IMR-90 (cell line): ENCODE results near the gene ZG16. TPM values are rescaled to one million over a fixed set of nuclear protein-coding genes. Genes with fewer than 3 reads are reported as not detected.

Source experiments
- ATAC-seq: fragments of 200-7000 bp; cut with Tn5 transposase; 2 replicates; pipeline ENCODE4 v1.9.1; 2020; ENCODE audit warnings: low read depth, mild to moderate bottlenecking, moderate library complexity
- BruUV-seq: library from RNA; stranded (reverse); fragments of 400-500 nt; replicated peaks from 2 replicates; lab custom pipeline; 2021; lab: Mats Ljungman, UMichigan
- CTCF ChIA-PET: fragments of 300-600 bp; formaldehyde crosslinking; extraction: SDS; loops from one replicate; lab custom pipeline; 2021; ENCODE audit warnings: antibody characterized with exemption; lab: Yijun Ruan, JAX
- POLR2A ChIA-PET: fragments of 300-600 bp; sonication (Branson Sonifier 250); formaldehyde crosslinking; loops from one replicate; lab custom pipeline; 2022; ENCODE audit warnings: antibody characterized with exemption; ENCODE audit not compliant: unreplicated experiment; lab: Charles Lee
- DNase-seq: peaks from one replicate; pipeline ENCODE4 v3.0.0; 2013
- H2AFZ ChIP-seq: replicated peaks from 2 replicates; pipeline ENCODE3; 2013; ENCODE audit warnings: low read length, mild to moderate bottlenecking; ENCODE audit not compliant: poor library complexity
- H2AK5ac ChIP-seq: 2 replicates; pipeline ENCODE4 v1.6.1; 2013; ENCODE audit warnings: low read depth, low read length, inconsistent platforms
- H2AK9ac ChIP-seq: replicated peaks from 2 replicates; pipeline ENCODE3; 2013; ENCODE audit warnings: mild to moderate bottlenecking, low read depth, low read length, moderate library complexity; ENCODE audit not compliant: poor library complexity
- H2BK120ac ChIP-seq: 2 replicates; pipeline ENCODE4 v1.6.1; 2013; ENCODE audit warnings: low read depth, low read length, inconsistent platforms
- H2BK15ac ChIP-seq: 3 replicates; pipeline ENCODE4 v1.6.1; 2013; ENCODE audit warnings: low read depth, low read length, inconsistent platforms
- H2BK20ac ChIP-seq: 2 replicates; pipeline ENCODE4 v1.6.1; 2013; ENCODE audit warnings: low read depth, mild to moderate bottlenecking, inconsistent platforms, low read length, moderate library complexity
- H2BK5ac ChIP-seq: 2 replicates; pipeline ENCODE4 v1.6.1; 2013; ENCODE audit warnings: mild to moderate bottlenecking, low read depth, low read length, inconsistent platforms; ENCODE audit not compliant: poor library complexity, severe bottlenecking
- H3K14ac ChIP-seq: replicated peaks from 2 replicates; pipeline ENCODE4 v1.6.1; 2013; ENCODE audit warnings: low read depth, low read length, inconsistent platforms
- H3K18ac ChIP-seq: 2 replicates; pipeline ENCODE4 v1.6.1; 2013; ENCODE audit warnings: low read depth, low read length, control low read depth
- H3K23ac ChIP-seq: 2 replicates; pipeline ENCODE4 v1.6.1; 2013; ENCODE audit warnings: low read depth, low read length, inconsistent platforms
- H3K27ac ChIP-seq: 2 replicates; pipeline ENCODE4 v1.5.1; 2013; ENCODE audit warnings: mild to moderate bottlenecking, control low read depth, low read length; ENCODE audit not compliant: insufficient read depth
- H3K27me3 ChIP-seq: 2 replicates; pipeline ENCODE4 v1.6.1; 2013; ENCODE audit warnings: low read length; ENCODE audit not compliant: control insufficient read depth, insufficient read depth
- H3K36me3 ChIP-seq: 2 replicates; pipeline ENCODE4 v1.6.1; 2013; ENCODE audit warnings: low read length, mixed read lengths; ENCODE audit not compliant: control insufficient read depth, insufficient read depth
- H3K4ac ChIP-seq: 2 replicates; pipeline ENCODE4 v1.6.1; 2013; ENCODE audit warnings: low read depth, low read length, inconsistent platforms
- H3K4me1 ChIP-seq: 2 replicates; pipeline ENCODE4 v1.6.1; 2013; ENCODE audit warnings: low read length, mixed read lengths; ENCODE audit not compliant: control insufficient read depth, insufficient read depth
- H3K4me2 ChIP-seq: 2 replicates; pipeline ENCODE4 v1.6.1; 2013; ENCODE audit warnings: low read depth, mild to moderate bottlenecking, control low read depth, low read length, moderate library complexity
- H3K4me3 ChIP-seq: 2 replicates; pipeline ENCODE4 v1.5.1; 2013; ENCODE audit warnings: low read depth, mild to moderate bottlenecking, control low read depth, low read length, moderate library complexity; ENCODE audit not compliant: insufficient read depth
- H3K56ac ChIP-seq: 2 replicates; pipeline ENCODE4 v1.6.1; 2013; ENCODE audit warnings: low read length, inconsistent platforms; ENCODE audit not compliant: insufficient read depth; ENCODE audit errors: extremely low read depth
- H3K79me1 ChIP-seq, 2 experiments: 2 replicates each; pipeline ENCODE4 v1.6.1; 2013; ENCODE audit warnings: low read length in 2 of 2, inconsistent platforms in 1 of 2, low read depth in 1 of 2
- H3K9ac ChIP-seq: 2 replicates; pipeline ENCODE4 v1.6.1; 2013; ENCODE audit warnings: low read depth, low read length, control low read depth
- H3K9me1 ChIP-seq: 2 replicates; pipeline ENCODE4 v1.6.1; 2013; ENCODE audit warnings: low read length, inconsistent platforms; ENCODE audit not compliant: insufficient read depth
- H3K9me3 ChIP-seq: 2 replicates; pipeline ENCODE4 v1.6.1; 2013; ENCODE audit warnings: low read length; ENCODE audit not compliant: control insufficient read depth, insufficient read depth
- H4K20me1 ChIP-seq: 2 replicates; pipeline ENCODE4 v1.6.1; 2013; ENCODE audit warnings: low read length, inconsistent platforms; ENCODE audit not compliant: insufficient read depth
- H4K5ac ChIP-seq: 2 replicates; pipeline ENCODE4 v1.6.1; 2013; ENCODE audit warnings: mild to moderate bottlenecking, low read depth, low read length, control low read depth
- H4K8ac ChIP-seq, 2 experiments: 2 replicates each; pipeline ENCODE4 v1.6.1; 2013; ENCODE audit warnings: low read depth in 2 of 2, low read length in 2 of 2, control low read depth in 1 of 2, inconsistent platforms in 1 of 2
- H4K91ac ChIP-seq: 2 replicates; pipeline ENCODE4 v1.6.1; 2013; ENCODE audit warnings: low read depth, low read length, inconsistent platforms; ENCODE audit not compliant: insufficient read depth
- CHD1 ChIP-seq: IDR thresholded peaks from 2 replicates; pipeline ENCODE4 v1.6.1; 2012; ENCODE audit warnings: low read depth, low read length, improper control_type of control experiment
- MAZ ChIP-seq: IDR thresholded peaks from 2 replicates; pipeline ENCODE4 v1.6.1; 2012; ENCODE audit warnings: low read depth, mild to moderate bottlenecking, low read length, improper control_type of control experiment, moderate library complexity, borderline replicate concordance
- RCOR1 ChIP-seq: IDR thresholded peaks from 2 replicates; pipeline ENCODE4 v1.6.1; 2012; ENCODE audit warnings: mild to moderate bottlenecking, low read length, improper control_type of control experiment; ENCODE audit not compliant: insufficient replicate concordance
- WGBS, 2 experiments: methylation state at CpG; one replicate each; pipeline versions ENCODE4 v1.1.5 to v1.1.7; 2013; ENCODE audit warnings: missing lambda C conversion rate in 2 of 2; ENCODE audit not compliant: insufficient read length in 1 of 2; ENCODE audit errors: extremely low coverage in 2 of 2; 5-methylcytosine and 5-hydroxymethylcytosine counted together
- dilution Hi-C: fragments of 300-500 bp; cut with HindIII; formaldehyde crosslinking; loops from one replicate; pipeline ENCODE4 v1.14.3; 2018; ENCODE audit warnings: low sequenced_read_pairs; ENCODE audit not compliant: unreplicated experiment
- in situ Hi-C: fragments of 300-500 bp; cut with MboI; formaldehyde crosslinking; loops from 3 replicates; pipeline ENCODE4 v1.14.3; 2019; ENCODE audit warnings: low sequenced_read_pairs, inconsistent platforms, mixed read lengths
- intact Hi-C: fragments of 100-400 bp; cut with micrococcal nuclease; formaldehyde crosslinking; loops from 2 replicates; pipeline ENCODE4 v1.10.0; 2022
- polyA plus RNA-seq, 3 experiments: library from polyadenylated mRNA; depleted of rRNA; stranded (reverse); fragments of >200 nt; gene quantifications; 2 replicates each; pipeline ENCODE4 v1.2.3, GENCODE V29; 2012; ENCODE audit warnings: low replicate concordance in 1 of 3
- total RNA-seq: library from RNA; depleted of rRNA; stranded (reverse); fragments of >200 nt; gene quantifications from 2 replicates; pipeline ENCODE4 v1.2.3, GENCODE V29; 2012

Gene ZG16
- total and polyA plus RNA-seq, 2 of the 4 experiments (the other 2 are of a cell fraction): not detected

- in situ Hi-C loops: no loop called here
- CTCF ChIA-PET: no interaction called here
- H3K4me1 ChIP-seq: peaks cover 24% of the 10 kb centered on the region
Measured at GRCh38 chr16:29809850-29810698, 32.0 kb downstream of the ZG16 start.

More at GRCh38 chr16:29809850-29810698, 32.0 kb downstream of the ZG16 start:
- Histone ChIP-seq H3K9ac (no peak overlapping the region), H3K18ac (no peak overlapping the region), H3K23ac (peak overlapping the region; percentile 73; the same call in 1 of the 2 replicates), H3K27ac (peak overlapping the region; percentile 16; the same call in 1 of the 2 replicates), H4K8ac (no peak overlapping the region), H4K91ac (no peak overlapping the region; the same call in 1 of the 2 replicates), H3K9me1 (peaks cover 11% of the 10 kb centered on the region), H3K14ac (no peak overlapping the region), H3K4me3 (no peak overlapping the region), H3K4ac (no peak overlapping the region; the same call in none of the 2 replicates), H4K20me1 (peaks cover 30% of the 10 kb centered on the region), H2AFZ (no peak overlapping the region), H2AK9ac (peak overlapping the region; percentile 42), H3K9me3 (no peaks in the 10 kb centered on the region), H2BK120ac (no peak overlapping the region), H3K4me2 (no peak overlapping the region), H3K56ac (no peak overlapping the region), H3K79me1 (peaks cover 8 to 47% of the 10 kb centered on the region in 2 experiments; a peak in 3 of 4 replicates), H2BK5ac (no peak overlapping the region), H3K36me3 (peaks cover 12% of the 10 kb centered on the region), H2BK20ac (no peak overlapping the region), H2AK5ac (peak overlapping the region; percentile 79; the same call in 1 of the 2 replicates), H2BK15ac (no peak overlapping the region), H3K27me3 (no peaks in the 10 kb centered on the region), H4K5ac (no peak overlapping the region)
- ATAC-seq (no peak), DNase-seq (no peak)
- dilution Hi-C loops: no loop called here
- BruUV-seq: no TSS peak
- TF ChIP-seq RCOR1 (no peak), MAZ (0 out of 2 replicates have a peak, but pooled peaks have one; percentile 24), CHD1 (no peak)
- intact Hi-C loops: no loop called here
- POLR2A ChIA-PET: interaction anchor here (0.7 kb wide), 1 partner anchor 18 kb away, joined by 6 read pairs; no protein-coding TSS in a partner anchor
- 14% methylated on average over 1 of the region's 23 CpGs; no CpG with 5 or more reads in 1 of the 2 experiments for WGBS, 2 experiments
